Suprapubic skin (tissue), 4 donors: ENCODE measurements around the gene LTC4S. TPM values are rescaled to one million over a fixed set of nuclear protein-coding genes. Genes with fewer than 3 reads are reported as not detected.

Experiments used
- DNase-seq, 2 donors: peaks; one replicate each; pipeline ENCODE4 v3.0.0-alpha.2; 2019; ENCODE audit warnings: low spot score in 2 of 2
- H3K27ac ChIP-seq: fragments of 200-600 bp; sonication (generic); one replicate; pipeline ENCODE4 v1.5.1; 2019
- H3K27me3 ChIP-seq: fragments of 200-600 bp; sonication (generic); one replicate; pipeline ENCODE4 v1.5.1; 2019
- H3K36me3 ChIP-seq: fragments of 200-600 bp; sonication (generic); one replicate; pipeline ENCODE4 v1.5.1; 2019
- H3K4me1 ChIP-seq: fragments of 200-600 bp; sonication (generic); one replicate; pipeline ENCODE4 v1.5.1; 2019
- H3K4me3 ChIP-seq: fragments of 200-600 bp; sonication (generic); one replicate; pipeline ENCODE4 v1.5.1; 2019; ENCODE audit warnings: mild to moderate bottlenecking
- H3K9me3 ChIP-seq: fragments of 200-600 bp; sonication (generic); one replicate; pipeline ENCODE4 v1.5.1; 2019
- CTCF ChIP-seq, 2 donors: fragments of 200-600 bp in 1 of 2; fragments of 450-650 bp in 1 of 2; sonication (generic) in 1 of 2; IDR thresholded peaks; one replicate each; pipeline ENCODE4 v1.5.1; 2016 to 2019; ENCODE audit warnings: antibody characterized with exemption in 2 of 2, mild to moderate bottlenecking in 1 of 2, moderate library complexity in 1 of 2
- EP300 ChIP-seq: sonication (generic); formaldehyde crosslinking; IDR thresholded peaks from one replicate; pipeline ENCODE4 v1.6.1; 2017; ENCODE audit warnings: antibody characterized with exemption
- POLR2A ChIP-seq, 2 donors: fragments of 450-650 bp; IDR thresholded peaks; one replicate each; pipeline ENCODE4 v1.6.1; 2017; ENCODE audit warnings: antibody characterized with exemption in 2 of 2, mild to moderate bottlenecking in 2 of 2, moderate library complexity in 2 of 2
- POLR2AphosphoS5 ChIP-seq, 3 donors: sonication (generic); formaldehyde crosslinking; IDR thresholded peaks; one replicate each; pipeline ENCODE4 v1.6.1; 2017; ENCODE audit warnings: antibody characterized with exemption in 3 of 3
- WGBS: methylation state at CpG from one replicate; pipeline ENCODE4 v1.1.5; 2018; 5-methylcytosine and 5-hydroxymethylcytosine counted together
- total RNA-seq, 4 donors: library from RNA; depleted of rRNA; stranded (reverse); fragments of >200 nt; gene quantifications; one replicate each; pipeline ENCODE4 v1.1.0, GENCODE V29; 2016

LTC4S gene
- total RNA-seq, 4 donors from 2014 or later = 3.5 to 7.9 (median 4.5) TPM

DNA sequence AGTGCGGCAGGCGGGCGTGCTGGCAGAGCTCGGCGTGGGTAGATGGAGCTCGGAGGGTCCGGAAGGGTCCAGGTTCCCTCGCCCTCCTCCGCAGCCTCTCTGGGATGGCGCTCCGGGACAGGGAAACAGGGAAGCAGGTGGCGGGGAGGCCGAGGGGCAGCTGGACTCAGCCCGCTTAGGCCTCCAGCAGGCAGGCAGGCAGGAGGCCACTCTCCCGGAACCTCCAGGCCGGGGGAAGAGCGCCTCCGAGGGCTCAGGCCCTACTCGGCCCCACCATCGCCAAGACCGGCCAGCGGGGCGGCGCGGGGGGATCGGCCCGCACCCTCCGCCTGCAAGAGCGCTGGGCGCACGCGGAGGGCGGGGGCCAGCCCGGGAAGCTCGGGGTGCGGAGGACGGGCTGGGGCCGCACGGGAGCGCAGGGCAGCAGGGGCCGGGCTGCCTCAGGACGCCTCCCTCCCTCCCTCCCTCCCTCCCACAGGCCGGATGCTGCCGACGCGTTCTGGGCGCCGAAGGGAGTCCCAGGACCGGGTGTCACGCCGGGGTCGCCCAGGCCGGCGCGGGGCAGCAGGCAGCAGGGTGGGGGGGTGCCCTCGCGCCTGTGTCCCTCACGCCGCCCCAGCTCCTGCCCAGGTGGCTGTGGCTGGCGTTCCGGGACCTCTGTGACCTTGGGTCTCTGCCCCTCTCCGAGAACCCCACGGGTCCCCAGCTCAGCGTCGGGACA lies 11.9 kb downstream of the LTC4S start:
- peaks cover 54% of the 10 kb centered on the region for H3K4me1 ChIP-seq
- no CpG with 5 or more reads among the region's 65 CpGs for WGBS
- TF ChIP-seq POLR2AphosphoS5 (IDR thresholded peaks at IDR 0.05) = peak in 1 of 3 donors; percentile 3
- TF ChIP-seq CTCF (IDR thresholded peaks at IDR 0.05) = no peak
- no peak for TF ChIP-seq EP300
- TF ChIP-seq POLR2A (IDR thresholded peaks at IDR 0.05) = no peak
- H3K27ac ChIP-seq = peak overlapping the region; percentile 95
- peaks cover 6% of the 10 kb centered on the region for H3K36me3 ChIP-seq
- H3K27me3 ChIP-seq = no peaks in the 10 kb centered on the region
- H3K4me3 ChIP-seq = peak overlapping the region; percentile 96
- peak; percentile 68 to 80 for DNase-seq
- no peaks in the 10 kb centered on the region for H3K9me3 ChIP-seq

- peaks cover 53% of the 10 kb centered on the region for H3K4me1 ChIP-seq
- peak within 1 kb of the TSS; percentile 95 for H3K27ac ChIP-seq
- TF ChIP-seq CTCF (IDR thresholded peaks at IDR 0.05) (no peak), EP300 (no peak)
- H3K9me3 ChIP-seq = no peaks in the 10 kb centered on the region
- 0% methylated on average over 1 of the region's 108 CpGs for WGBS
- H3K4me3 ChIP-seq = peak within 1 kb of the TSS; percentile 96
- no peaks in the 10 kb centered on the region for H3K36me3 ChIP-seq
- DNase-seq = peak; percentile 77 to 83
- H3K27me3 ChIP-seq = no peaks in the 10 kb centered on the region
Observed at GRCh38 chr5:179806250-179807048, 12.7 kb downstream of the LTC4S start, which contains the start of gene MGAT4B. TSS of gene MGAT4B (minus strand) at chr5:179806866. CDS start at chr5:179806583, 283 bp downstream.

DNA sequence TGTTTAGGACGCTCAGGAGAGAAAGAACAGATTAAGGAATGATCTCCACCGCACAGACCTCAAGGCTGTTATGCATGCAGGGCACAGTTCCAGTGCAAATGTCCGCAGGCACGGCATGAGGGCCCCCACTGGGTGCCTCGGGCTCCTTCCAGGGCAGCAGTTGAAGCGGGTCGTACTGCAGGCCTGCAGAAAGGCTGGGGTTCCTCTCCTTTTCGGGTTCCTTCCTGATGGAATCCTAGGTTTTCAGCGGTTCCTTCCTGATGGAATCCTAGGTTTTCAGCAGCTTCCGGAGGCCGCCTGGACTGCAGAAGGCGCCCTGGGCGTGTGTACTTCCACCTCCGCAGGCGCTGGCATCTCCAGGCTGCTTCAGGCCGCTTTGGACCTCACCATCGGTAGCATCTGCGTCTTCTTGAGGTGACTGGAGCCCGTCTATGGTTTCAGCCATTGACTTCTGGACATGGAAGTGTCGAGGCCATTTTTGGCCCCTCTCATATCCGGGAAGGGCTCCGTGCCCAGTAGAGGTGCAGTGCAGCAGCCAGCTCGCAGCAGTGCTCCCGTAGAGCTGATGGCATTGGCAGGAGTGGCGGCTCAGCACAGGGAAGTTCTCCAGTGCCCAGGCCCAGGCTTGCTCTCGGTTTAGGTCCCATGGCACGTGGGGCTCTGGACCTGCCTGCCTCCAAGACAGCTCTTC lies 18.5 kb downstream of the LTC4S start:
- no peak for DNase-seq
- Histone ChIP-seq H3K36me3 (peaks cover 4% of the 10 kb centered on the region), H3K4me3 (no peak overlapping the region), H3K9me3 (no peaks in the 10 kb centered on the region), H3K4me1 (peaks cover 19% of the 10 kb centered on the region), H3K27me3 (no peaks in the 10 kb centered on the region), H3K27ac (no peak overlapping the region)
- TF ChIP-seq POLR2A (IDR thresholded peaks at IDR 0.05) = no peak
- TF ChIP-seq EP300 = no peak
- TF ChIP-seq CTCF (IDR thresholded peaks at IDR 0.05) = no peak
- TF ChIP-seq POLR2AphosphoS5 (IDR thresholded peaks at IDR 0.05) = no peak
- WGBS = 82% methylated on average over 18 of the region's 27 CpGs

DNA sequence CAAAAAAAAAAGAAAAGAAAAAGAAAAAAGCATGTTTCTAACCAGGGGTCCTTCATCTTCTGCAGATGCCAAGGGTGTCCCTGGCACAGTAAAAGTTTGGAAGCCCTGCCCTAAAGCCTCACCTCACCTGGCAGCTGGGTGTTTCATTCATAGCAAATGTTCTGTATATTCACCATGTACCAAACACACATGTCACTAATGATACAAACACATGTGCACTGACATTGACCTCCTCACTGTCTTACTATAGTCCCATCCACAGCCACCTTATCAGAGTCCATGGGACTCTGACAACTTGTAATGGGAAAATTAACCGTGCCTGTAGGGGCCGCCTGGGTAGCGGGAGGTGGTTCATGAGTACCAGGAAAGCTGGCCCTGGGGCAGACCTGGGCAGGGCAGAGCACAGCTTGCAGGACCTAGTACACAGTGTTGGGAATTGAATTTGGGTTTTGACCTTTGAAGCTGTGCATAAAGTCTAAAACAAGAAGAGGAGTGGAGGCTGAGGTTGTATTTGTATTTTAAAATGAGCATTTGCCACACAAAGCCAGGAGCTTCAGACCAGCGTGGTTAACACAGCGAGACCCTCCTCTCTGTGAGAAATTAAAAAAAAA lies 19.3 kb downstream of the LTC4S start:
- WGBS = 86% methylated on average over 5 of the region's 5 CpGs
- no peak for DNase-seq

More for the DNA sequence above, 19.3 kb downstream of the LTC4S start:
- peaks cover 17% of the 10 kb centered on the region for H3K4me1 ChIP-seq
- H3K27me3 ChIP-seq = no peaks in the 10 kb centered on the region
- no peak overlapping the region for H3K4me3 ChIP-seq
- H3K27ac ChIP-seq = no peak overlapping the region
- no peaks in the 10 kb centered on the region for H3K9me3 ChIP-seq
- H3K36me3 ChIP-seq = peaks cover 4% of the 10 kb centered on the region
- TF ChIP-seq POLR2A (IDR thresholded peaks at IDR 0.05) (no peak), POLR2AphosphoS5 (IDR thresholded peaks at IDR 0.05) (no peak), EP300 (no peak), CTCF (IDR thresholded peaks at IDR 0.05) (no peak)
